ENCODE data around the gene PCMT1.

Gene PCMT1

DNA sequence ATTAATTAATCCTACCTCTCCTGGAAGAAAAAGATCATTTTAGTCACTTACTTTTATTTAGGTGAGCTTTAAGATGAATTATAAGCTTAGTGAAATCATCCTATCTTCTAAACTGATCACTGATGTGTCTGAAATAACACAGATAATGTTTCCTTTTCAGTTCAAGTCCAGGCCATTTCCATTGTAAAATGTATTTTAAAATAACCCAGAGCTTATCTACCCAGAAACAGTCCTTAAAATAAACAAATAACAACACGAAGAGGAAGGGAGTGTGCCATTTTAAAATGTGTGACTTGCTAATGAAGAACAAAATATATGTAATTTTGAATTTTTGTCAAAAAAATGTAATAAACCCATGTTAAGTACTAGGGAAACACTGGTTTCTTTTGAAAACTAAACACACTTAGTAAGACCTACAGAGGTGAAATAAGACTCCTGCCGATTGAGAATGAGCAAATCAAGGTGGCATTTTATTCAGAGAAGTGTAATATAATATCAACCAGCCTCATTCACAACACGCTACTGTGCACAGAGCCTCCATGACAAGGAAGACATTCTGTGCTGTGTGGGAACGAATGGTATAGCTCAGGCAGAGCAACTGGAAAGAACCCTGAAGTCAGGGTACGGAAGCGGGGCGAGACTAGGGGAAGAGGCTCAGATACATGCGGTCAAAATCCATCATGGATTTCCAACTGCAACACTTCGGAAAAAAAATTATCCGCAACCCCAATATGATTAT, 106.9 kb downstream of the PCMT1 start:
- peaks cover 18% of the 10 kb centered on the region for H3K4me1 Mint-ChIP-seq (ENCODE audit: low read depth)
- peaks cover 1% of the 10 kb centered on the region for H3K27me3 Mint-ChIP-seq
- H3K36me3 Mint-ChIP-seq (ENCODE audit: low read depth): no peaks in the 10 kb centered on the region
- H3K27ac Mint-ChIP-seq: no peak overlapping the region
- no peaks in the 10 kb centered on the region for H3K9me3 Mint-ChIP-seq
- intact Hi-C loops (cut with micrococcal nuclease): no loop called here
- H3K4me3 Mint-ChIP-seq: no peak overlapping the region

DNA sequence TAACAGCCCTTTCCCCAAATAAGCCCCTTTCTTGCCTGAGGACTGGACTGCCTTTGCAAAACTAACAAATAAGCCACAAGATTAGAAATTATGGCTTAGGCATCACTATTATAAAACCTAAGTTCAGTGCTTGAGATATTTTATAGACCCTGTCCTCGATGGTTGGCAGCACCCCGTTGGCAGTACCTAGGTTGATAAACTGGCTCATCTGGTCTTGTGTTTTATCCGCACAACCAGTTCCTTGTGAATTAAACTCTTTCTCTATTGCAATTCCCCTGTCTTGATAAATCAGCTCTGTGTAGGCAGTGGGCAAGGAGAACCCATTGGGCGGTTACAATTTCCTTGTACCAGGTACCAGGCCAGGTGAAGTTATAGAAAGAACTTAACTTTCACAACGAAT, 108.0 kb downstream of the PCMT1 start:
- intact Hi-C loops (cut with micrococcal nuclease): no loop called here
- Mint-ChIP-seq H3K4me1 (ENCODE audit: low read depth) (peaks cover 14% of the 10 kb centered on the region), H3K27ac (no peak overlapping the region), H3K36me3 (ENCODE audit: low read depth) (no peaks in the 10 kb centered on the region), H3K9me3 (no peaks in the 10 kb centered on the region), H3K4me3 (no peak overlapping the region), H3K27me3 (peaks cover 7% of the 10 kb centered on the region)

DNA sequence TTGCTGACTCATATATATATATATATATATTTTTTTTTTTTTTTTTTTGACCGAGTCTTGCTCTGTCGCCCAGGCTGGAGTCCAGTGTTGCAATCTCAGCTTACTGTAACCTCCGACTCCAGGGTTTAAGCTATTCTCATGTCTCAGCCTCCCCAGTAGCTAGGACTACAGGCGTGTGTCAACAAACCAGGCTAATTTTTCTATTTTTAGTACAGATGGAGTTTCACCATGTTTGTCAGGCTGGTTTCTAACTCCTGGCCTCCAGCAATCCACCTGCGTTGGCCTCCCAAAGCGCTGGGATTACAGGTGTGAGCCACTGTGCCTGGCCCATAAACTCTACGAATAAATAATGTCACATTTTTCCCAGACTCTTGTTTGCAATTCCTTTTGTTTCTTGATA, 109.8 kb downstream of the PCMT1 start:
- Mint-ChIP-seq H3K9me3 (no peaks in the 10 kb centered on the region), H3K36me3 (ENCODE audit: low read depth) (no peaks in the 10 kb centered on the region), H3K27ac (no peak overlapping the region), H3K4me1 (ENCODE audit: low read depth) (peaks cover 20% of the 10 kb centered on the region), H3K4me3 (no peak overlapping the region), H3K27me3 (peaks cover 7% of the 10 kb centered on the region)
- intact Hi-C loops (cut with micrococcal nuclease): no loop called here

DNA sequence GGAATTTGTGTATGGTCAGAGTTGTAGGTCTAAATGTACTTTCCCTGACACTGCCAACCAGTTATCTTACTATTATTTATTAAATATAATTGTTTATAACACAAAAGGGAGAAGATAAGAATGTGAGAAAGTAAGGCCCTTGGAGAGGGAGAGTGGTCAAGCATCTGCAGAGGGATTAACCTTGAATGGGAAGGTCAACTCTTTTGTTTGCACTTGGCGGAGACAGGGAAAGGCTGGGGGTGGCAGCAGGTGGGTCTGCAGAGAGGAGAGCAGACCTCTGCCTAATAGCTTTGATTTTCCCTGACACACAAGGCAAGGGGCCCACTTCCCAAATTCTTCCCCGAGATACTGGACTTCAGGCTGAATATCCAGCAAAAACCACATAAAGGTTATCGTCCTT, 110.4 kb downstream of the PCMT1 start:
- H3K36me3 Mint-ChIP-seq (ENCODE audit: low read depth): no peaks in the 10 kb centered on the region
- no peaks in the 10 kb centered on the region for H3K9me3 Mint-ChIP-seq
- peaks cover 7% of the 10 kb centered on the region for H3K27me3 Mint-ChIP-seq
- H3K4me3 Mint-ChIP-seq: no peak overlapping the region
- no peak overlapping the region for H3K27ac Mint-ChIP-seq
- H3K4me1 Mint-ChIP-seq (ENCODE audit: low read depth): peaks cover 14% of the 10 kb centered on the region
- intact Hi-C loops (cut with micrococcal nuclease): no loop called here

DNA sequence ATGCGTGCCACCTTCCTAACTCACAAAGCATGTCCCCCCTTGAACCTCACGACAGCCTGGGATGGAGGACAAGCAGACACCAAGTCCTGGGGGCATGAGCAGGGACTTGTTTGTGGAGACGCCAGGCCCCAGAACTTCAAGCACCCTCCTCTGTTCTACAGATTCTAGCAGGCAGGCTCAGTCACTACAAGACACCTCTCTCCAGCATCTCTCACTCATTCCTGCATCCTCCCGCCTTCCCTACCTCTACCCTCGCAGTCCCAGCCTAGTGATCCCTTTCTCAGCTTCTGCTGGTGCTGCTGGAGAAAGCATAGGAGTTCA, 110.9 kb downstream of the PCMT1 start:
- H3K4me1 Mint-ChIP-seq (ENCODE audit: low read depth): peaks cover 14% of the 10 kb centered on the region
- intact Hi-C loops (cut with micrococcal nuclease): no loop called here

More for the DNA sequence above, 110.9 kb downstream of the PCMT1 start:
- H3K27ac Mint-ChIP-seq: no peak overlapping the region
- no peaks in the 10 kb centered on the region for H3K36me3 Mint-ChIP-seq (ENCODE audit: low read depth)
- H3K27me3 Mint-ChIP-seq: peaks cover 7% of the 10 kb centered on the region
- no peak overlapping the region for H3K4me3 Mint-ChIP-seq
- H3K9me3 Mint-ChIP-seq: no peaks in the 10 kb centered on the region

All from dendritic cell treated with granulocyte-macrophage colony-stimulating factor and Interleukin-4, amounts not matched to agents 40 ng/mL and 50 ng/mL, for 4 days (primary cell).